Measurements from ENCODE around the gene BMAL1. TPM values are rescaled to one million over a fixed set of nuclear protein-coding genes. Genes with fewer than 3 reads are reported as not detected.

The BMAL1 gene
- total and polyA plus RNA-seq, 2 of the 8 experiments (the other 6 are each of a cell fraction or from before 2014, with no cell fraction given): 6.8 to 6.9 TPM

GRCh38 chr11:13332124-13332523 is 54.5 kb downstream of the BMAL1 start:
- H3K23ac ChIP-seq (ENCODE audit: insufficient read length): no peak overlapping the region
- H3K27ac ChIP-seq (ENCODE audit: low read depth, low read length): no peak overlapping the region
- H2AFZ ChIP-seq (ENCODE audit: low read length): no peak overlapping the region
- 79% methylated on average over 1 of the region's 1 CpG; no CpG with 5 or more reads in 1 of the 2 experiments for WGBS, 2 experiments (ENCODE audit: extremely low coverage in 1 of 2, insufficient coverage in 1 of 2, insufficient read length in 1 of 2, insufficient replicate concordance in 2 of 2, low coverage in 1 of 2, low lambda C conversion rate in 2 of 2, missing lambda C conversion rate in 1 of 2)
- no peak overlapping the region for H3K4me2 ChIP-seq (ENCODE audit: insufficient read depth in 1 of 2, low read depth in 2 of 2, low read length in 2 of 2)
- no peak overlapping the region for H3K14ac ChIP-seq (ENCODE audit: insufficient read length)
- H3K18ac ChIP-seq (ENCODE audit: extremely low read depth, low read length): no peak overlapping the region
- no peak overlapping the region for H2BK15ac ChIP-seq (ENCODE audit: low read length)
- TF ChIP-seq SP2 (IDR thresholded peaks at IDR 0.05; ENCODE audit: low read length) (no peak), SIX5 (IDR thresholded peaks at IDR 0.05; ENCODE audit: low read depth, low read length) (no peak), RAD21 (IDR thresholded peaks at IDR 0.05 in 1 of 2, conservative IDR thresholded peaks at IDR 0.05 in 1 of 2; ENCODE audit: low read depth in 2 of 2, low read length in 2 of 2) (no peak), HDAC6 (IDR thresholded peaks at IDR 0.05; ENCODE audit: low read depth, low read length) (no peak), PHF8 (conservative IDR thresholded peaks at IDR 0.05; ENCODE audit: low read depth, low read length) (no peak), TBP (IDR thresholded peaks at IDR 0.05; ENCODE audit: low read depth, low read length) (no peak), JUN (IDR thresholded peaks at IDR 0.05; ENCODE audit: low read depth, low read length) (no peak), CTBP2 (IDR thresholded peaks at IDR 0.05; ENCODE audit: borderline replicate concordance, insufficient read depth, insufficient read length, low read length) (no peak), JUND (IDR thresholded peaks at IDR 0.05; ENCODE audit: low read length) (no peak), ATF2 (IDR thresholded peaks at IDR 0.05; ENCODE audit: low read length) (no peak), CREB1 (IDR thresholded peaks at IDR 0.05) (no peak)
- no peak overlapping the region for H3K4me3 ChIP-seq (ENCODE audit: extremely low read depth in 1 of 4, insufficient read depth in 2 of 4, low read depth in 3 of 4, low read length in 4 of 4)
- no peak overlapping the region for H3K9ac ChIP-seq (replicated peaks in 1 of 4; ENCODE audit: extremely low read depth in 1 of 4, low read depth in 3 of 4, low read length in 3 of 4)
- POLR2A ChIA-PET (ENCODE audit: partially characterized antibody): no interaction called here
- H3K23me2 ChIP-seq (ENCODE audit: low read depth, low read length): no peaks in the 10 kb centered on the region
- H3K9me3 ChIP-seq (ENCODE audit: insufficient read depth in 2 of 2, low read depth in 1 of 2, low read length in 1 of 2): no peaks in the 10 kb centered on the region
- no peak overlapping the region for H2BK5ac ChIP-seq (ENCODE audit: low read depth, low read length)
- peaks cover 0 to 2% (median 0%) of the 10 kb centered on the region in 4 experiments; a peak in 1 of 7 replicates for H3K4me1 ChIP-seq (replicated peaks in 1 of 4; ENCODE audit: control insufficient read depth in 3 of 4, insufficient read depth in 4 of 4, low read length in 3 of 4)
- H3K4ac ChIP-seq (replicated peaks; ENCODE audit: insufficient read length, low read depth, low read length): no peak overlapping the region
- H4K91ac ChIP-seq (replicated peaks; ENCODE audit: insufficient read length, low read length): no peak overlapping the region
- no peak overlapping the region for H4K8ac ChIP-seq (ENCODE audit: extremely low read depth, insufficient read depth, low read length)
- H2BK12ac ChIP-seq (ENCODE audit: low read depth, low read length): no peak overlapping the region
- DNase-seq (ENCODE audit: low read depth in 1 of 2, low spot score in 2 of 2) (no peak), FAIRE-seq (no peak)
- no peak overlapping the region for H2AK5ac ChIP-seq (ENCODE audit: low read depth, low read length)
- no peak overlapping the region for H3K56ac ChIP-seq (replicated peaks; ENCODE audit: insufficient read length, low read depth, low read length)
- no peaks in the 10 kb centered on the region for H3K36me3 ChIP-seq (ENCODE audit: control insufficient read depth in 2 of 4, insufficient read depth in 4 of 4, low read length in 3 of 4)
- no peaks in the 10 kb centered on the region for H3K79me2 ChIP-seq (ENCODE audit: control insufficient read depth in 1 of 2, insufficient read depth in 2 of 2, low read length in 2 of 2)
- CTCF ChIA-PET (ENCODE audit: partially characterized antibody): interaction anchor here (0.8 to 5.9 kb wide), 6 partner anchors 14 to 123 kb away, joined by 3 to 66 read pairs (median 25); no protein-coding TSS in a partner anchor
- H2BK20ac ChIP-seq (ENCODE audit: low read length): no peak overlapping the region
- H2BK120ac ChIP-seq (replicated peaks; ENCODE audit: low read depth, low read length): no peak overlapping the region
- H3K27me3 ChIP-seq (replicated peaks in 1 of 4; ENCODE audit: control insufficient read depth in 3 of 4, extremely low read depth in 1 of 4, insufficient read depth in 3 of 4, low read length in 3 of 4): no peaks in the 10 kb centered on the region
- no peak overlapping the region for H4K5ac ChIP-seq (ENCODE audit: insufficient read length, low read depth, low read length)
- H3K79me1 ChIP-seq (ENCODE audit: low read depth, low read length): no peaks in the 10 kb centered on the region; the same call in 1 of the 2 replicates
- H4K20me1 ChIP-seq (replicated peaks in 1 of 2; ENCODE audit: control insufficient read depth in 1 of 2, insufficient read depth in 2 of 2, low read length in 2 of 2): peaks cover 0 to 2% of the 10 kb centered on the region in 2 experiments

Data from H1 (cell line).